Dermis lymphatic vessel endothelial cell (primary cell): ENCODE data around the gene OR5K2. TPM values are rescaled to one million over a fixed set of nuclear protein-coding genes. Genes with fewer than 3 reads are reported as not detected.

ENCODE experiments used
- total RNA-seq: library from RNA; depleted of rRNA; stranded (reverse); fragments of >200 nt; gene quantifications from 2 replicates; pipeline ENCODE4 v1.2.1, GENCODE V29; 2014

OR5K2 gene
- not detected in 2 replicates for total RNA-seq

GRCh38 chr3:98497381-98497780 is at the start of gene OR5K2:
TSS of gene OR5K2 (plus strand) at chr3:98497681. CDS start at chr3:98497681, 0 bp downstream.

GRCh38 chr3:98462901-98463300 is 34.6 kb upstream of the OR5K2 start, which contains the start of gene OR5K1:
TSS of gene OR5K1 (plus strand) at chr3:98463201. CDS start at chr3:98469577, 6,376 bp downstream.

GRCh38 chr3:98522544-98523281 is 25.2 kb downstream of the OR5K2 start, which contains the start of gene CLDND1:
TSS of gene CLDND1 (minus strand) at chr3:98522902. CDS start at chr3:98521424, 1,478 bp downstream.

GRCh38 chr3:98531622-98532274 is 34.3 kb downstream of the OR5K2 start, which contains the start of gene GPR15:
TSS of gene GPR15 (plus strand) at chr3:98531978. CDS start at chr3:98532034, 56 bp downstream.

Other genes with a start within 250 kb of the OR5K2 start
- gene OR5H6, start 233.4 kb upstream of the OR5K2 start, total RNA-seq = not detected in 2 replicates
- gene OR5H2, start 215.2 kb upstream of the OR5K2 start, total RNA-seq = not detected in 2 replicates
- gene OR5K4, start 143.8 kb upstream of the OR5K2 start, total RNA-seq = not detected in 2 replicates
- not detected in 2 replicates for gene OR5K3, start 107.0 kb upstream of the OR5K2 start, total RNA-seq
- gene OR5K1, start 34.5 kb upstream of the OR5K2 start, total RNA-seq = not detected in 2 replicates
- 124 and 166 TPM in 2 replicates for gene CLDND1, start 25.2 kb downstream of the OR5K2 start, total RNA-seq
- not detected in 2 replicates for gene GPR15, start 34.3 kb downstream of the OR5K2 start, total RNA-seq
- 24.5 and 28.1 TPM in 2 replicates for gene CPOX, start 95.9 kb downstream of the OR5K2 start, total RNA-seq